NCI-H446 (cell line): ENCODE data around the gene C1orf74.

Experiments used
- DNase-seq, 2 experiments: peaks; one replicate each; lab custom pipeline; 2025; lab: John Stamatoyannopoulos, UW

Gene C1orf74

GRCh38 chr1:209746451-209747165 is 37.8 kb downstream of the C1orf74 start:
- DNase-seq, result no peak

GRCh38 chr1:209743145-209743482 is 41.2 kb downstream of the C1orf74 start:
- peak in 1 of 2 experiments; percentile 49 for DNase-seq

- DNase-seq, result no peak
Measured at GRCh38 chr1:209742409-209743144, 41.8 kb downstream of the C1orf74 start.

- no peak for DNase-seq
Measured at GRCh38 chr1:209741889-209742288, 42.5 kb downstream of the C1orf74 start.

DNA sequence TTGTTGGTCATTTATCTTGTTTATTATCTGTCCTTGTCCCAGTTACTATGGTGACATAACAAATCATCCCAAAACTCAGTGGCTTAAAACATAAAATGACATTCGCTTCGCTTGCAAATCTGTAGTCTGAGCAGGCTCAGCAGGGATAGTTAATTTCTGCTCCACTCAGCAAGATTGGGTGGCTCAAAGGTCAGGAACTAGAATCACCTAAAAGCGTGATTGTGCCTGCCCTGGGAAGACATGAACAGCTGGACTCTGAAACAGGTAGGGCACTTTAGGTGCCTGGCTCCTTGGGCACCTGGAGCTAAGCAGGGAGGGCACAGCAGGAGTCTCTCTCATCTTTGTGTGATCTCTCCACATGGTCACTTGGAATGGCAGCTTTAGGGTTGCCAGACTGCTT is 43.2 kb downstream of the C1orf74 start:
- DNase-seq, result no peak

DNA sequence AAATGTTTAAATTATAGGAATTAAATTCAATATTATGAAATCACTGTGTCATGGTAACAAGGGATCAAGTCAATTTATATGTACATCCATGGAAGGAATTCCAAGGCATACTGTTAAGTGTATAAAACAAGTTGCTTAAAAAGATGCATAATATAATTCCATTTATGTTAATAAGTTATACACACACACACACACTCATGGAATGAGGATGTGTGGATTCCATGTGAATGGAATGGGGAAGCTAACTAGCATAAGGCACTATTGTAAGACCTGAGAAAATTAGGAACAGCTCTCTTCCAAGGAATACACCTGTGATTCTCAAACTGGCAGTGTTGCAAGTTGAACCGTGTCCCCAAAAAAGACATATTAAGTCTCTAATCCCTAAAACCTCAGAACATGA is 46.1 kb downstream of the C1orf74 start:
- DNase-seq, result no peak

DNA sequence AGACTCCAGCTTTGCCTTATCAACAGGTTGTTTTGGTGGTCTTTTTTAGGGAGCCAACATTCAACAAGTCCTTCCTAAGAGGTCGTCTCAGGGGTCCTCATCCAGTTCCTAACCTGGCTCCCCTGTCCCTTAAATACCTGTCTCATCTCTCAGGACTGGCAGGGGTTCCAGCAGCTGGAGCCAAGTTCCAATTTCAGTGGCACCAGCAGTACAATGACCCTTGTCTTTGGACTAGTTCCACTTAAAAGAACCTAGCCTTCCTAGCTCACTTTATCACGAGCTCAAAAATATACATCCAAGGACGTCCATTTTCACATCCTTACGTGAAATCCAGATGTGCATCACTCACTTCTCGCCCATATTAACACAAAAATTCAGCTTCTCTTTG is 47.2 kb downstream of the C1orf74 start:
- DNase-seq, result no peak

GRCh38 chr1:209736490-209737117 is 47.8 kb downstream of the C1orf74 start:
- DNase-seq, result no peak

DNA sequence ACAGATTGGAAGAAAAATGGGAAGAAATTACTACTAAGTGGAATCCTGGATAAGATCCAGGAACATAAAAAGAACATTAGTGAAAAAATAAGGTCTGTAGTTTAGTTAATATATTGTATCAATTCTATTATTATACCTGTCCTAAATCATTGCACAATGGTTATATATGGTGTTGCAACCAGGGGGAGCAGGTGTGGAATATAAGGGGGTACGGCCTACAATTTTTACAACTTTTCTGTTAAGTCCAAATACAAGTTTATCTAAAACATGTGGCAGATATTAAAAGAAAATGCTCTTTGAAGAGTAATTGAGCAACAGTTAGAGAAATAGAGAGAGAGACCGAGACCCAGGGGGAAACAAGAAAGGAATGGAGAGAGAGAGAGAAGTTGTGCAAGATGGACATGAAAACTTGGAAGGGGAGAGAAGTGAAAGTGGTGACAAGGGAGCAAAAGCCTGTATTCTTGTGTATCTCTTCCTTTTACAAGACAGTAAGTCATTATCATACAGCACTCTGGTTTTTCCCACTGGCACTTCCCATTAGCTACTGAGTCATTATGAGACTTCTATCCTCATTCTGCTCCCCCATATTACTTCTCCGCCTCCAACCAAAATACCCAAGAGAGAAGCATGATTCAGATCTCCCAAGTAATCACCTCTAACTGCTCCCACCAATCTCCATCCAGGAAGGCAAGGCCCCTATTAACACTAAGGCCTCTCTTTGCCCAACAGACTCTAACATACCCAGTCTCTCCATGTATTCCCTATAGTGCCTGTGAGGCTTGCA is 50.8 kb downstream of the C1orf74 start:
- DNase-seq, result no peak

DNA sequence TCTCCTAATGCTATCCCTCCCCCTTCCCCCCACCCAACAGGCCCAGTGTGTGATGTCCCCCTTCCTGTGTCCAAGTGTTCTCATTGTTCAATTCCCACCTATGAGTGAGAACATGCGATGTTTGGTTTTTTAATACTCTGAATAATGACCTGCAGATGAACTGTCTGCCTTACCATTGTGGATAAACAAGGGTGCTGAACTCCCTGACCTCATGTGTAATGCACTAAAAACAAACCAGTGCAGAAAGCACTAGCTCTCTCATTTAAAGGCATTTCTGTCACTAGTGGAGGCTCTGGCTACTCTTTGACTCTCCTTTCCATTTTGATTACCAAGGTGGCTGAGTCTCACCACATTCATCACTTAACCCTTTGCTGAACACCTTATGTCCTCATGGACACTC is 51.6 kb downstream of the C1orf74 start:
- no peak for DNase-seq

- DNase-seq, result no peak
Measured at GRCh38 chr1:209729436-209729835, 54.9 kb downstream of the C1orf74 start.
